Activated CD4-positive, alpha-beta T cell treated with anti-CD3 and anti-CD28 coated beads, Interleukin-2, amount 50 U/mL, for 1 hour (primary cell): Measurements from ENCODE around the gene ADGRG2.

Source experiments
- DNase-seq: peaks from one replicate; pipeline ENCODE4 v3.0.0-alpha.2; 2020

The ADGRG2 gene

GRCh38 chrX:18946157-18946556 is 176.1 kb downstream of the ADGRG2 start:
- DNase-seq: no peak

- DNase-seq: no peak
These were observed 176.8 kb downstream of the ADGRG2 start for GRCh38 chrX:18945483-18945882.

DNA sequence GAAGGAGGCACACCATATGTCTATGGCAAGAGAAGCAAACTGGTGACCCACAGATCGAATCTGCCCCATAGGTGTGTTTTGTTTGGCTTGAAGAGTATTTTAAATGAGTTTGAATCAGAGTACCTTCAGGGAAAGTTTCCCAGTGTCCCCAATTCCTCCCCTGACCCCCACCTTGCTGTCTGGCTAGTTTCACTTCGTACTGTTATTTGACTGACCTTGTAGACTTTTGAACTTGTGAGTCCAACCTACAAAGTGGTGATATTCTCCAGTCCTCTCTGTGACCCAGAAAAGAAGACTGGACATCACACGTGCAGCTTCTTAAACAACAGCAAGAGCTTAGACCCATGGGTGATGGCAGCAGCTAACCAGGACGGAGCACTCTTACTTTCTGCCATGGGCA is 177.8 kb downstream of the ADGRG2 start:
- DNase-seq: no peak

GRCh38 chrX:18941896-18942295 is 180.4 kb downstream of the ADGRG2 start:
- DNase-seq: no peak
